H1 (cell line): ENCODE results near the gene CWC27. TPM values are rescaled to one million over a fixed set of nuclear protein-coding genes. Genes with fewer than 3 reads are reported as not detected.

Source experiments
- E2F6 ChIP-seq: IDR thresholded peaks from 2 replicates; pipeline ENCODE4 v1.6.1; 2012; ENCODE audit warnings: inconsistent platforms
- RAD21 ChIP-seq, 2 experiments: IDR thresholded peaks in 1 of 2; conservative IDR thresholded peaks in 1 of 2; 2 replicates each; pipeline ENCODE4 v1.6.1; 2011; ENCODE audit warnings: low read depth in 2 of 2, low read length in 2 of 2, improper control_type of control experiment in 1 of 2, inconsistent platforms in 1 of 2, mild to moderate bottlenecking in 1 of 2, moderate library complexity in 1 of 2
- polyA plus RNA-seq, 7 experiments: library from polyadenylated mRNA; depleted of rRNA in 3 of 7; stranded (reverse) in 5 of 7; unstranded in 2 of 7; fragments of >200 nt in 5 of 7; fragments of 200-250 nt in 2 of 7; gene quantifications; 1 replicate in 5 of 7; 2 replicates in 1 of 7; 4 replicates in 1 of 7; pipeline versions ENCODE4 v1.2.1 to v1.2.3, GENCODE V29; 2011 to 2013; ENCODE audit warnings: missing spikeins in 2 of 7, mixed read lengths in 2 of 7
- total RNA-seq: library from RNA; stranded (reverse); fragmentation: NEBNext Ultra II Directional; extraction: Animal tissue kit (Norgen Biotek cat#: 25700); gene quantifications from 2 replicates; pipeline ENCODE4 v1.2.1, GENCODE V29; 2021

Gene CWC27
- total and polyA plus RNA-seq, 2 of the 8 experiments (the other 6 are each of a cell fraction or from before 2014, with no cell fraction given): 24.9 to 43.4 TPM

GRCh38 chr5:65037831-65038815 is 269.4 kb downstream of the CWC27 start (continued):
- peak; percentile 56 to 73 for TF ChIP-seq RAD21 (IDR thresholded peaks at IDR 0.05 in 1 of 2, conservative IDR thresholded peaks at IDR 0.05 in 1 of 2; ENCODE audit: low read depth in 2 of 2, low read length in 2 of 2)
- TF ChIP-seq E2F6: peak; percentile 51; the same call in 1 of the 2 replicates
- TF ChIP-seq, all 59 proteins: peak for 7
